Caco-2 (cell line): Measurements from ENCODE around the gene SLC2A4RG. TPM values are rescaled to one million over a fixed set of nuclear protein-coding genes. Genes with fewer than 3 reads are reported as not detected.

Experiments
- BruUV-seq: library from RNA; stranded (reverse); fragments of 400-500 nt; replicated peaks from 2 replicates; lab custom pipeline; 2021; lab: Mats Ljungman, UMichigan
- CTCF ChIA-PET: fragments of 300-600 bp; sonication (Branson Sonifier 250); formaldehyde crosslinking; loops from one replicate; lab custom pipeline; 2022; ENCODE audit warnings: antibody characterized with exemption; lab: Charles Lee
- POLR2A ChIA-PET: fragments of 300-600 bp; sonication (Branson Sonifier 250); formaldehyde crosslinking; loops from one replicate; lab custom pipeline; 2022; ENCODE audit warnings: antibody characterized with exemption; lab: Charles Lee
- DNase-seq, 2 experiments: peaks; one replicate each; pipeline versions ENCODE4 v3.0.0 to v3.0.0-alpha.2; 2020 to 2022
- H3K27me3 ChIP-seq: replicated peaks from 2 replicates; pipeline ENCODE4 v1.6.0; 2011; ENCODE audit warnings: low read length; ENCODE audit not compliant: control insufficient read depth, insufficient read depth
- H3K36me3 ChIP-seq: 2 replicates; pipeline ENCODE4 v1.5.1; 2011; ENCODE audit warnings: low read length; ENCODE audit not compliant: control insufficient read depth, insufficient read depth
- H3K4me1 ChIP-seq: fragments of 250-450 bp; sonication (Bioruptor Pico); 2 replicates; pipeline ENCODE4 v1.5.1; 2020; ENCODE audit warnings: mild to moderate bottlenecking
- H3K4me3 ChIP-seq: 2 replicates; pipeline ENCODE4 v1.5.1; 2011; ENCODE audit warnings: low read depth, mild to moderate bottlenecking, control low read depth, low read length
- H3K9me3 ChIP-seq: fragments of 250-450 bp; sonication (Bioruptor Pico); 2 replicates; pipeline ENCODE4 v1.5.1; 2020; ENCODE audit warnings: mild to moderate bottlenecking, moderate library complexity
- H3K27ac Mint-ChIP-seq: one replicate; pipeline ENCODE4 v1.8.0; 2022; ENCODE audit warnings: mixed read lengths; ENCODE audit not compliant: unreplicated experiment
- H3K27me3 Mint-ChIP-seq: one replicate; pipeline ENCODE4 v1.8.0; 2022; ENCODE audit warnings: mixed read lengths; ENCODE audit not compliant: insufficient read depth, unreplicated experiment
- H3K36me3 Mint-ChIP-seq: one replicate; pipeline ENCODE4 v1.8.0; 2022; ENCODE audit warnings: mild to moderate bottlenecking, mixed read lengths; ENCODE audit not compliant: insufficient read depth, unreplicated experiment
- H3K4me1 Mint-ChIP-seq: one replicate; pipeline ENCODE4 v1.8.0; 2022; ENCODE audit warnings: low read depth, mixed read lengths; ENCODE audit not compliant: unreplicated experiment
- H3K4me3 Mint-ChIP-seq: one replicate; pipeline ENCODE4 v1.8.0; 2022; ENCODE audit warnings: mild to moderate bottlenecking, moderate library complexity, mixed read lengths; ENCODE audit not compliant: unreplicated experiment
- H3K9me3 Mint-ChIP-seq: one replicate; pipeline ENCODE4 v1.8.0; 2022; ENCODE audit warnings: mixed read lengths; ENCODE audit not compliant: unreplicated experiment
- intact Hi-C: fragments of 100-400 bp; cut with micrococcal nuclease; formaldehyde crosslinking; loops from one replicate; pipeline ENCODE4 v1.10.0; 2022; ENCODE audit not compliant: unreplicated experiment
- total RNA-seq: library from RNA; stranded (reverse); gene quantifications from 2 replicates; pipeline ENCODE4 v1.2.3, GENCODE V29; 2022
- TF ChIP-seq, protein P1 (sequence below), 2 experiments: fragments of 200-600 bp in 1 of 2; IDR thresholded peaks; 1 replicate in 1 of 2; 2 replicates in 1 of 2; pipeline versions ENCODE4 v1.5.1 to v1.8.0; 2011 to 2022; ENCODE audit warnings: antibody characterized with exemption in 1 of 2, control low read depth in 1 of 2, inconsistent platforms in 1 of 2, low read depth in 1 of 2, low read length in 1 of 2, mild to moderate bottlenecking in 1 of 2, moderate library complexity in 1 of 2; ENCODE audit not compliant: insufficient read depth in 1 of 2, severe bottlenecking in 1 of 2, unreplicated experiment in 1 of 2

SLC2A4RG gene
- total RNA-seq, 1 experiment from 2014 or later, result 234 TPM

DNA sequence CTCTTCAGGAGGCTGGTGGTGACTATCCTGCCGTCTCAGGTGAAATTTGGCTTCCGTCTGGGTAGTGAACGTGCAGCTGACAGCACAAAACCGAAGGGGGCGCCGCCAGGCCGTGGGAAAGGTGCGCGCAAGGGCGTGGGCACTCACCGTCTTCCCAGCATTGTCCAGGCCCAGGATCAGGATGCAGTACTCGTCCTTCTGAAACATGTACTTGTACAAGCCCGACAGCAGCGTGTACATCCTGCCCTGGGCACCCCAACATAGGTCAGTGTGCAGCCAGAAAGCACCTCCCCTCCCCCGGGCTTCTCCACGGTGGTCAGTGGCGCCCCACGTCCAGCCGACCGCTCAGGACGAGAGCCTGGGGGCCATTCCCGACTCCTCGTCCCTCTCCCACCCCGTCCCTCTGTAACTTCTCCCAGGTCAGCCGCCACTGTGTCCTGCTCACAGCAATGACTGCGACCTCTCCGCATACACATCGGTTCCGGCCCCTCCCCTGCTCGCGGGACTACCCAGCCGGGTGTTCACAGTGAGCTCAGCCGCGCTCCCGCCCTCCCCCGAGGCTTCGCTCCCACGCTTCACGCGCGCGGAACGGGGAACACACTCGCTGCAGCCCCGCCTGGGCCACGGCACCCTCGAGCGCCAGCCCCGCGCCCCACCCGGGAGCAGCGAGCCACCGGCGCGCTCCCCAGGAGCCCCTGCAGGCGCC lies 32.6 kb upstream of the SLC2A4RG start:
- intact Hi-C loops, result loop anchor here (1.0 to 2.0 kb wide), 3 partner anchors 34 to 250 kb away; partner anchors contain the start of genes TPD52L2 and UCKL1
- CTCF ChIA-PET, result interaction anchor here (0.6 to 3.0 kb wide), 12 partner anchors 8 to 268 kb away, joined by 3 to 25 read pairs (median 4); partner anchors contain the start of genes PTK6, TPD52L2 and UCKL1
- H3K36me3 ChIP-seq, result peaks cover 19% of the 10 kb centered on the region

DNA sequence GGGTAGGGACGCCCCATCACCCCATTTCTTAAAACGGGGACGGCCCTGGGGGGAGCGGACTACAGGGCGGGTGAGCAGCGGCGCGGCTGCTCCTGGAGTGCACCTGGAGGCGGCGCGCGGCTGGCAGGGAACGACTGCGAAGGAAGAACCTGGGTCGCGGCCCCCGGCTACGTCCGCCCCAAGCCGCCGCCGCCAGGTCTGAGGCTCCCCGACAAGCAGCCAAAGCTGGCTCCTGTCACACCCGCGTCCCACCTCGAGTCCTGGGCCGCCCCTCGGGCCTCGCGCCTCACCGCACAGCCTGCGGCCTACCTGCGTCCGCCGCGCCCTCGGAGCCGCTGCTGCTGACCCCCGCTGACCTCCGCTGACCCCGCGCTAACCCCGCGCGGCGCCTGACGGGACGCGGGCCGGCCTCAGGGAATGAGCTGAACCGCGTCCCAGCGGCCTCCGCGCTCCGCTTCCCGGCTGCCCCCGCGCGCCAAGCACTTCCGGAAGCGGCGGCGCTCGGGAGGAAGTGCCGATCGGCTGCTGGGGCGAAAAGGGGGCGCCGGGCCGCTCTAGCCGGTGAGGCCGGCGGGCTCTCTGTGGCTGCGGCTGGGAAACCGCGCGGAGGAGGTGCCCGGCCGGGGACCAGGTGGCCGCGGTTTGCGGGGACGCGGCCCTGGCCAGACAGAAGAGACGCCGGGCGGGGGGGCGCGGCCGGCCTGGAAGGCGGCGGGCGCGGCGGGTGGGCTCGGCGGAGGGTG lies 31.8 kb upstream of the SLC2A4RG start, which contains the start of the genes ARFRP1 and ZGPAT:
TSS of gene ARFRP1 (minus strand) at position 419 of the 743 bp plus-strand sequence. CDS start 885 bp downstream, outside the sequence.
TSS of gene ZGPAT (plus strand) at position 482 of the 743 bp plus-strand sequence. CDS start 542 bp downstream, outside the sequence.
- H3K27ac Mint-ChIP-seq, result peak within 1 kb of the TSS; percentile 84
- H3K9me3 Mint-ChIP-seq, result peaks cover 11% of the 10 kb centered on the region
- Histone ChIP-seq H3K9me3 (peaks cover 6% of the 10 kb centered on the region; the same call in 1 of the 2 replicates), H3K27me3 (no peaks in the 10 kb centered on the region), H3K4me1 (peaks cover 14% of the 10 kb centered on the region), H3K4me3 (peak within 1 kb of the TSS; percentile 96), H3K36me3 (peaks cover 22% of the 10 kb centered on the region)
- TF ChIP-seq, protein P1, sequence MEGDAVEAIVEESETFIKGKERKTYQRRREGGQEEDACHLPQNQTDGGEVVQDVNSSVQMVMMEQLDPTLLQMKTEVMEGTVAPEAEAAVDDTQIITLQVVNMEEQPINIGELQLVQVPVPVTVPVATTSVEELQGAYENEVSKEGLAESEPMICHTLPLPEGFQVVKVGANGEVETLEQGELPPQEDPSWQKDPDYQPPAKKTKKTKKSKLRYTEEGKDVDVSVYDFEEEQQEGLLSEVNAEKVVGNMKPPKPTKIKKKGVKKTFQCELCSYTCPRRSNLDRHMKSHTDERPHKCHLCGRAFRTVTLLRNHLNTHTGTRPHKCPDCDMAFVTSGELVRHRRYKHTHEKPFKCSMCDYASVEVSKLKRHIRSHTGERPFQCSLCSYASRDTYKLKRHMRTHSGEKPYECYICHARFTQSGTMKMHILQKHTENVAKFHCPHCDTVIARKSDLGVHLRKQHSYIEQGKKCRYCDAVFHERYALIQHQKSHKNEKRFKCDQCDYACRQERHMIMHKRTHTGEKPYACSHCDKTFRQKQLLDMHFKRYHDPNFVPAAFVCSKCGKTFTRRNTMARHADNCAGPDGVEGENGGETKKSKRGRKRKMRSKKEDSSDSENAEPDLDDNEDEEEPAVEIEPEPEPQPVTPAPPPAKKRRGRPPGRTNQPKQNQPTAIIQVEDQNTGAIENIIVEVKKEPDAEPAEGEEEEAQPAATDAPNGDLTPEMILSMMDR (IDR thresholded peaks at IDR 0.05; ENCODE audit: insufficient read depth in 1 of 2, low read depth in 1 of 2, low read length in 1 of 2, severe bottlenecking in 1 of 2, unreplicated experiment in 1 of 2), result peak in 1 of 2 experiments; percentile 13
- intact Hi-C loops, result loop anchor here (1.0 to 2.0 kb wide), 3 partner anchors 34 to 249 kb away; partner anchors contain the start of genes TPD52L2 and UCKL1
- no TSS peak for BruUV-seq
- peak within 1 kb of the TSS; percentile 87 for H3K4me3 Mint-ChIP-seq
- peak; percentile 94 to 99 for DNase-seq
- CTCF ChIA-PET, result interaction anchor here (0.7 to 3.0 kb wide), 19 partner anchors 9 to 413 kb away, joined by 3 to 25 read pairs (median 4); partner anchors contain the start of genes LIME1, PTK6, SAMD10 and TPD52L2
- peaks cover 100% of the 10 kb centered on the region for H3K36me3 Mint-ChIP-seq
- H3K27me3 Mint-ChIP-seq, result no peaks in the 10 kb centered on the region
- peaks cover 16% of the 10 kb centered on the region for H3K4me1 Mint-ChIP-seq
- POLR2A ChIA-PET, result interaction anchor here (0.5 to 1.9 kb wide), 19 partner anchors 9 to 249 kb away, joined by 3 to 33 read pairs (median 4); partner anchors contain the start of genes HELZ2, LIME1, RTEL1 and SLC2A4RG

More for the DNA sequence above, 32.6 kb upstream of the SLC2A4RG start:
- H3K27me3 Mint-ChIP-seq, result no peaks in the 10 kb centered on the region
- peak overlapping the region; percentile 96 for H3K4me3 ChIP-seq
- DNase-seq, result peak; percentile 81 to 86
- BruUV-seq, result no TSS peak
- TF ChIP-seq, protein P1 (IDR thresholded peaks at IDR 0.05; ENCODE audit: insufficient read depth in 1 of 2, low read depth in 1 of 2, low read length in 1 of 2, severe bottlenecking in 1 of 2, unreplicated experiment in 1 of 2), result peak; percentile 39 to 92
- H3K36me3 Mint-ChIP-seq, result peaks cover 100% of the 10 kb centered on the region
- H3K27me3 ChIP-seq, result no peaks in the 10 kb centered on the region
- peak overlapping the region; percentile 84 for H3K27ac Mint-ChIP-seq
- peak overlapping the region; percentile 87 for H3K4me3 Mint-ChIP-seq
- H3K4me1 Mint-ChIP-seq, result peaks cover 16% of the 10 kb centered on the region
- H3K4me1 ChIP-seq, result peaks cover 14% of the 10 kb centered on the region
- POLR2A ChIA-PET, result interaction anchor here (0.5 to 1.9 kb wide), 12 partner anchors 8 to 250 kb away, joined by 3 to 33 read pairs (median 4); partner anchors contain the start of genes HELZ2, LIME1, SLC2A4RG and TPD52L2
- peaks cover 2% of the 10 kb centered on the region; the same call in 1 of the 2 replicates for H3K9me3 ChIP-seq
- peaks cover 3% of the 10 kb centered on the region for H3K9me3 Mint-ChIP-seq
